Vagina (tissue), 2 donors: ENCODE results near the gene HNRNPUL2. TPM values are rescaled to one million over a fixed set of nuclear protein-coding genes. Genes with fewer than 3 reads are reported as not detected.

Experiments used
- DNase-seq, 2 donors: peaks; one replicate each; pipeline ENCODE4 v3.0.0-alpha.2; 2017; ENCODE audit errors: extremely low spot score in 2 of 2
- H3K27ac ChIP-seq: fragments of 200-600 bp; sonication (generic); one replicate; pipeline ENCODE4 v1.5.1; 2019
- H3K27me3 ChIP-seq: fragments of 200-600 bp; sonication (generic); one replicate; pipeline ENCODE4 v1.5.1; 2019
- H3K36me3 ChIP-seq, 2 donors: fragments of 200-600 bp; sonication (generic); one replicate each; pipeline ENCODE4 v1.5.1; 2017 to 2019
- H3K4me1 ChIP-seq: fragments of 200-600 bp; sonication (generic); one replicate; pipeline ENCODE4 v1.5.1; 2019
- H3K4me3 ChIP-seq, 2 donors: fragments of 200-600 bp; sonication (generic); 1 replicate in 1 of 2; 2 replicates in 1 of 2; pipeline ENCODE4 v1.5.1; 2016 to 2019
- H3K9me3 ChIP-seq: fragments of 200-600 bp; sonication (generic); one replicate; pipeline ENCODE4 v1.5.1; 2019
- POLR2A ChIP-seq, 2 donors: fragments of 450-650 bp; IDR thresholded peaks; one replicate each; pipeline ENCODE4 v1.6.1; 2017; ENCODE audit warnings: antibody characterized with exemption in 2 of 2, mild to moderate bottlenecking in 2 of 2, moderate library complexity in 2 of 2
- POLR2AphosphoS5 ChIP-seq, 2 donors: sonication (generic); formaldehyde crosslinking; IDR thresholded peaks; one replicate each; pipeline ENCODE4 v1.9.0; 2017; ENCODE audit warnings: antibody characterized with exemption in 2 of 2, mild to moderate bottlenecking in 2 of 2, low read depth in 1 of 2; ENCODE audit not compliant: insufficient read depth in 1 of 2
- intact Hi-C: fragments of 100-400 bp; cut with DNase I; formaldehyde crosslinking; loops from one replicate; pipeline ENCODE4 v1.15.1; 2023
- total RNA-seq: library from RNA; depleted of rRNA; stranded (reverse); fragments of >200 nt; gene quantifications from one replicate; pipeline ENCODE4 v1.2.3, GENCODE V29; 2016
- TF ChIP-seq, protein P1 (sequence below), 3 experiments: fragments of 450-650 bp in 2 of 3; fragments of 200-600 bp in 1 of 3; sonication (generic) in 1 of 3; IDR thresholded peaks; one replicate each; pipeline ENCODE4 v1.5.1; 2017 to 2019; ENCODE audit warnings: antibody characterized with exemption in 3 of 3, mild to moderate bottlenecking in 2 of 3, moderate library complexity in 2 of 3

HNRNPUL2 gene
- total RNA-seq, 1 donor from 2014 or later, result 30.7 TPM

DNA sequence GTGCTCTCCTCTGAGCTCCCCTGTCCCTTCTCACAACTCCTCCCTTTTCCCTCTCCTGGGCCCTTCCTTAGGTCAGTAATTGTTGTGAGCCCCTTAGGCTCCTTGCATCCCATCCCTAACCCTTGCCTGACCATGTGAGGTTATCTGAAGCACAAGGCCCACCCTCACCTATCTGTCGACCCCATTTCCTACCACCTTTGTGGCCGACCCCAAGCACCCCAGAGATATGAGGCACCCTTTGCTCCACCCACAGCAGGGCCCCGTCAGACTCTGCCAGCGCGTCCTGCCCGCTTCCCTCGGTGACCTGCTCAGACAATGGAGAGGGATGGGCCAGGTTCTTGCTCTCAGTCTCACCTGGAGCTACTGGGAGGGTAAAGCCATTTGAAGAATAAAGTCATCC lies 18.5 kb downstream of the HNRNPUL2 start:
- Histone ChIP-seq H3K9me3 (no peaks in the 10 kb centered on the region), H3K27ac (peak overlapping the region; percentile 95), H3K36me3 (peaks cover 0 to 26% of the 10 kb centered on the region in 2 donors), H3K4me1 (peaks cover 45% of the 10 kb centered on the region), H3K27me3 (no peaks in the 10 kb centered on the region), H3K4me3 (peak overlapping the region; percentile 44 to 63)
- TF ChIP-seq POLR2AphosphoS5 (IDR thresholded peaks at IDR 0.05; ENCODE audit: insufficient read depth in 1 of 2, low read depth in 1 of 2) (no peak), POLR2A (IDR thresholded peaks at IDR 0.05) (no peak)
- TF ChIP-seq, protein P1, sequence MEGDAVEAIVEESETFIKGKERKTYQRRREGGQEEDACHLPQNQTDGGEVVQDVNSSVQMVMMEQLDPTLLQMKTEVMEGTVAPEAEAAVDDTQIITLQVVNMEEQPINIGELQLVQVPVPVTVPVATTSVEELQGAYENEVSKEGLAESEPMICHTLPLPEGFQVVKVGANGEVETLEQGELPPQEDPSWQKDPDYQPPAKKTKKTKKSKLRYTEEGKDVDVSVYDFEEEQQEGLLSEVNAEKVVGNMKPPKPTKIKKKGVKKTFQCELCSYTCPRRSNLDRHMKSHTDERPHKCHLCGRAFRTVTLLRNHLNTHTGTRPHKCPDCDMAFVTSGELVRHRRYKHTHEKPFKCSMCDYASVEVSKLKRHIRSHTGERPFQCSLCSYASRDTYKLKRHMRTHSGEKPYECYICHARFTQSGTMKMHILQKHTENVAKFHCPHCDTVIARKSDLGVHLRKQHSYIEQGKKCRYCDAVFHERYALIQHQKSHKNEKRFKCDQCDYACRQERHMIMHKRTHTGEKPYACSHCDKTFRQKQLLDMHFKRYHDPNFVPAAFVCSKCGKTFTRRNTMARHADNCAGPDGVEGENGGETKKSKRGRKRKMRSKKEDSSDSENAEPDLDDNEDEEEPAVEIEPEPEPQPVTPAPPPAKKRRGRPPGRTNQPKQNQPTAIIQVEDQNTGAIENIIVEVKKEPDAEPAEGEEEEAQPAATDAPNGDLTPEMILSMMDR (IDR thresholded peaks at IDR 0.05), result no peak
- intact Hi-C loops, result loop anchor here (10.0 kb wide), 1 partner anchor 314 kb away; no protein-coding TSS in a partner anchor
- DNase-seq, result no peak

DNA sequence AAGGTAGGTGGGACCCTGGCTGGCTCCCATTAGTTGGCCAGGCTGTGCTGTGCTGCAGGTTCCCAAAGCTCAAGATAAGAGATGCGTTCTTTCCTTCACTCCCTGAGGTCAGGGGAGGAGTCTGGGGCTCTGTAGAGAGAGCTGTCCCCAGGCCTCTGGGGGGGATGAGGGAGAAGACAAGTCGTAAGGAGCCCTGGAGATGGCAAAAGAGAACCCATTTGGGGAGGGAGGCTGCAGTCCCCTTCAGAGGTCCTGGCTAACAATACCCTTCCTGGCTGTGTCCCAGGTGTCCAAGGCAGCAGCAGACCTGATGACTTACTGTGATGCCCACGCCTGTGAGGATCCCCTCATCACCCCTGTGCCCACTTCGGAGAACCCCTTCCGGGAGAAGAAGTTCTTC lies 18.9 kb downstream of the HNRNPUL2 start:
- Histone ChIP-seq H3K27me3 (no peaks in the 10 kb centered on the region), H3K4me3 (peak overlapping the region; percentile 44 to 63), H3K4me1 (peaks cover 45% of the 10 kb centered on the region), H3K9me3 (no peaks in the 10 kb centered on the region), H3K27ac (peak overlapping the region; percentile 95), H3K36me3 (peaks cover 0 to 22% of the 10 kb centered on the region in 2 donors)
- no peak for DNase-seq
- TF ChIP-seq, protein P1 (IDR thresholded peaks at IDR 0.05), result no peak
- TF ChIP-seq POLR2AphosphoS5 (IDR thresholded peaks at IDR 0.05; ENCODE audit: insufficient read depth in 1 of 2, low read depth in 1 of 2), result no peak
- no peak for TF ChIP-seq POLR2A (IDR thresholded peaks at IDR 0.05)
- intact Hi-C loops, result loop anchor here (10.0 kb wide), 1 partner anchor 314 kb away; no protein-coding TSS in a partner anchor

DNA sequence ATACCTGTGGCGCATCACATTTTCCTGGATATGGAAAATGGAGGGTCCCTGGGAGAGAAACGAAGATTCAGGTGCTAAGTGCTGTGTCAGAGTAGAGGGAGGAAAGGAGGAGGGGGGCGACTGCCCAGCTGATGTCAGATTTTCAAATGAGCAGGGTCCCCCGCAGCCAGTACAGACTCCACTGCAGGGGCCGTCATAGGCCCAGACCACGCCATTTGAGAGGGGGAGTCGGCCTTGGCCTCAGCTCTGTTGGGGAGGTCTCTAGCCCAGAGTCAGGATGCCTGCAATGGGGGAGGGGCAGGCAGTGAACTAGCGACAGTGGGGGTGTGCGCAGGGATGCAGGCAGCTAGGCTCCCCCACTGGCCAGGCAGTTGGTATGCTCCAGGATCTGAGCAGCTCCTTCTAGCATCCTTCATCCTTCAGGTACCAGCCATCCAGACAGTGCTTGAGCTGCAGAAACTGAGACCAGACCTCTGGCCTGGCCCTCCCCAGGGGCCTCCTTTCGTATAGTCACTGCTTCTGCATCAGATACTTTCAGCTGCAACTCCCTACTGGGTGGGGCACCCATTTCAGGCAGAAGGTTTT lies 19.9 kb downstream of the HNRNPUL2 start, which contains the start of the genes BSCL2 and GNG3:
Gene BSCL2, minus strand, starts transcription at position 148 of the 585 bp plus-strand sequence. CDS start 229 bp downstream, outside the sequence.
Gene GNG3, plus strand, starts transcription at position 400 of the 585 bp plus-strand sequence. CDS start 620 bp downstream, outside the sequence.
- intact Hi-C loops, result loop anchor here (10.0 kb wide), 1 partner anchor 313 kb away; no protein-coding TSS in a partner anchor
- TF ChIP-seq, protein P1 (IDR thresholded peaks at IDR 0.05), result no peak
- TF ChIP-seq POLR2A (IDR thresholded peaks at IDR 0.05) (no peak), POLR2AphosphoS5 (IDR thresholded peaks at IDR 0.05; ENCODE audit: insufficient read depth in 1 of 2, low read depth in 1 of 2) (no peak)
- peaks cover 45% of the 10 kb centered on the region for H3K4me1 ChIP-seq

DNA sequence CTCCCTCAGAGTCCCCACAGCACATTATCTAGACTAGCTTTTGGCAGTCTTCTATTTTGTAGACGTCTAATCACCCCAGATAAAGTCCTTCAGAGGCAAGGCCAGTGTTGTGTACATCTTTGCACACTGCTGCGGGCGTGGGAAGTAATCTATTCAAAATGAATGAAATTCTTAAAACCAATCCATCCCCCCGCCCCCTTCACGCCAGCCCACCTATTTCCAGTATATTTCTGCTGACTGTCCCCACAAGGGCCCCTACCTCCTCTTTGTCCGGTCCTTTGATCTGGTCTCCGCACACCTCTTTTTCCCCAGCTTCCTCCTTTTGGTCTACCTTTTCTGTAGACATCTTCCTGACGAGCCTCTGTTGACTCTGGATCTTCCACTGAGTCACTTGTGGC lies 20.4 kb downstream of the HNRNPUL2 start:
- DNase-seq, result no peak
- intact Hi-C loops, result loop anchor here (10.0 kb wide), 1 partner anchor 312 kb away; no protein-coding TSS in a partner anchor
- Histone ChIP-seq H3K4me3 (peak overlapping the region; percentile 55 to 62), H3K4me1 (peaks cover 45% of the 10 kb centered on the region), H3K27me3 (no peaks in the 10 kb centered on the region), H3K27ac (peak overlapping the region; percentile 85), H3K9me3 (no peaks in the 10 kb centered on the region), H3K36me3 (peaks cover 0 to 9% of the 10 kb centered on the region in 2 donors)
- TF ChIP-seq POLR2AphosphoS5 (IDR thresholded peaks at IDR 0.05; ENCODE audit: insufficient read depth in 1 of 2, low read depth in 1 of 2), result no peak
- TF ChIP-seq, protein P1 (IDR thresholded peaks at IDR 0.05), result no peak
- TF ChIP-seq POLR2A (IDR thresholded peaks at IDR 0.05), result no peak

More for the DNA sequence above, 19.9 kb downstream of the HNRNPUL2 start, which contains the start of the genes BSCL2 and GNG3:
- no peaks in the 10 kb centered on the region for H3K27me3 ChIP-seq
- peak within 1 kb of the TSS; percentile 95 for H3K27ac ChIP-seq
- H3K9me3 ChIP-seq, result no peaks in the 10 kb centered on the region
- H3K4me3 ChIP-seq, result peak within 1 kb of the TSS; percentile 55 to 63
- DNase-seq, result no peak
- peaks cover 0 to 14% of the 10 kb centered on the region in 2 donors for H3K36me3 ChIP-seq
